Measurements from ENCODE around the gene OSBPL10.

The OSBPL10 gene

DNA sequence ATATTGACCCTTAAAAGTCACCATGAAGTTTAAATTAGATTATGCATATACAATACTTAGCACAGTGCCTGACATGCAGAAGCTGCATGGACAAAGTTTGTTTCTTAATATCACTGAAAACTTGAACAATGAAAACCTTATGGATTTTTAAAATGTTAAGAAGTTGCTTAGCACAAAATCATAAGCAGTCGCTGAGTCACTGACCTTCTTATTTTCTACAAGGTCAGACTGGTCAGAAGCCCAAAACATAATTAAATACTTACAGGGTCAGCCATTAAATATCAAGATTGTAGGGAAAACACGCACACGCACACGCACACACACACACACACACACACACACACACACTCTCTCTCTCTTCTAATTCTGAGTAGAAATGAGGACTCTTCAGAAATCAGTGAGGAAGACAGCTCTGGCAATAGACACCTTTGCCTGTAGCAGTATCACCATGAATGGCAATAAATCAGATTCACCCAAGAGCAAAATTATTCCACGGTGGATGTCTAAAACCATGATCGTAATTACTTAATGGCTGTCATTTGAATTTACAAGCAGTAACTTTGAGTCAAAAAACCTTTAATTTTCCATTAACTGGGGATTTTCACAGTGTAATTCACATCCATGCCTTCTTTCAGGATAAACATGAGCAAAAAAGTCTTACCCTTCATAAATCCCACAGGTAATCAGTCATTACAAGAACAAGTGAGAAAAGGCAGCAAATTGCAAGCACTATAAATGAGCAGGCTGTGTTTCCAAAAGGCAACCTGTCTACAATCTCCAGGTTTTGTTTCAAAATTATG, 147.5 kb downstream of the OSBPL10 start:
- TF ChIP-seq, protein P1, sequence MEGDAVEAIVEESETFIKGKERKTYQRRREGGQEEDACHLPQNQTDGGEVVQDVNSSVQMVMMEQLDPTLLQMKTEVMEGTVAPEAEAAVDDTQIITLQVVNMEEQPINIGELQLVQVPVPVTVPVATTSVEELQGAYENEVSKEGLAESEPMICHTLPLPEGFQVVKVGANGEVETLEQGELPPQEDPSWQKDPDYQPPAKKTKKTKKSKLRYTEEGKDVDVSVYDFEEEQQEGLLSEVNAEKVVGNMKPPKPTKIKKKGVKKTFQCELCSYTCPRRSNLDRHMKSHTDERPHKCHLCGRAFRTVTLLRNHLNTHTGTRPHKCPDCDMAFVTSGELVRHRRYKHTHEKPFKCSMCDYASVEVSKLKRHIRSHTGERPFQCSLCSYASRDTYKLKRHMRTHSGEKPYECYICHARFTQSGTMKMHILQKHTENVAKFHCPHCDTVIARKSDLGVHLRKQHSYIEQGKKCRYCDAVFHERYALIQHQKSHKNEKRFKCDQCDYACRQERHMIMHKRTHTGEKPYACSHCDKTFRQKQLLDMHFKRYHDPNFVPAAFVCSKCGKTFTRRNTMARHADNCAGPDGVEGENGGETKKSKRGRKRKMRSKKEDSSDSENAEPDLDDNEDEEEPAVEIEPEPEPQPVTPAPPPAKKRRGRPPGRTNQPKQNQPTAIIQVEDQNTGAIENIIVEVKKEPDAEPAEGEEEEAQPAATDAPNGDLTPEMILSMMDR (IDR thresholded peaks at IDR 0.05; ENCODE audit: insufficient read depth, low read length, missing control alignments), result no peak
- ChIA-PET POLR2A (no interaction called here), CTCF (no interaction called here)
- no peak for DNase-seq (ENCODE audit: low read depth, low spot score)
- H3K4me3 ChIP-seq (ENCODE audit: low read depth, low read length), result no peak overlapping the region

DNA sequence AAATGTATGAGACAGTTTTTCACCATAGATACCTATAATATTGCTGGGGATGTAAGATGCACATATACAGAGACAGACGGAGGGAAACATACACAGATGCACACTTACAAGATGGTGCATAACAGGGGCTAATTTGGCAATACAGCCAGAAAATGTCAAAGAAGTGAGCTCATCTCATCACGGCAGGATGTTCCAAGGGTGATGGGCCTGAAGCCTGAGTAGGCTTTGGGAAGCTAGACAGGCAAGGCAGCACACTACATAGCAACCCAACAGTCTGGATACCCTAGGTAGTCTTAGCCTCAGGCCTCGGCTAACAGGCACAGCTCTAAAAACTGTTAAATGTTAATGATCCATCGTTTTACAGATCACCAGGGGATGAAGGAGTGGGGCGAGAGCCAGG, 148.5 kb downstream of the OSBPL10 start:
- ChIA-PET CTCF (no interaction called here), POLR2A (no interaction called here)
- TF ChIP-seq, protein P1 (IDR thresholded peaks at IDR 0.05; ENCODE audit: insufficient read depth, low read length, missing control alignments), result no peak

DNA sequence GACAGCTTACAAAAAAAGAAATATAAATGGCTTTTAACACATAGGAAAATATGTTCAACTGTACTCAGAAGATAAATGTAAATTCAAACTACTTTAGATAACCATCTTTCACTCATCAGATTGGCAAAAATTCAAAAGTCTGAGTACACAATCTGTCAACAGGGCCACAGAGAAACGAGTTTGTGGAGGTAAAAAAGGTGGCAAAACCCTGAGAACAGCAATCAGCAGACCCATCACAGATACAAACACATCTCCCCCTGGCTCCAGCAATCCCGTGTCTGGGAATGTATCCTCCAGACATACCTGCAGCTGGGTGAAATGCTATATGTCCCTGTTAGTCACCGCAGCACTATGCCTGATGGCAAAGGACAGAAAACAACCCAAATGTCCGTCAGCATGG, 149.5 kb downstream of the OSBPL10 start:
- DNase-seq (ENCODE audit: low read depth, low spot score), result no peak
- H3K4me3 ChIP-seq (ENCODE audit: low read depth, low read length), result no peak overlapping the region
- ChIA-PET CTCF (no interaction called here), POLR2A (no interaction called here)
- TF ChIP-seq, protein P1 (IDR thresholded peaks at IDR 0.05; ENCODE audit: insufficient read depth, low read length, missing control alignments), result no peak

More for the DNA sequence above, 148.5 kb downstream of the OSBPL10 start:
- H3K4me3 ChIP-seq (ENCODE audit: low read depth, low read length), result no peak overlapping the region
- DNase-seq (ENCODE audit: low read depth, low spot score), result no peak

- CTCF ChIA-PET, result no interaction called here
Observed at GRCh38 chr3:31829826-31830426, 151.1 kb downstream of the OSBPL10 start.

GRCh38 chr3:31829010-31829409, 152.1 kb downstream of the OSBPL10 start:
- POLR2A ChIA-PET, result no interaction called here
- DNase-seq (ENCODE audit: low read depth, low spot score), result no peak
- CTCF ChIA-PET, result no interaction called here
- TF ChIP-seq, protein P1 (IDR thresholded peaks at IDR 0.05; ENCODE audit: insufficient read depth, low read length, missing control alignments), result no peak
- no peak overlapping the region for H3K4me3 ChIP-seq (ENCODE audit: low read depth, low read length)

More at GRCh38 chr3:31829826-31830426, 151.1 kb downstream of the OSBPL10 start:
- TF ChIP-seq, protein P1 (IDR thresholded peaks at IDR 0.05; ENCODE audit: insufficient read depth, low read length, missing control alignments), result no peak
- POLR2A ChIA-PET, result no interaction called here
- no peak for DNase-seq (ENCODE audit: low read depth, low spot score)
- H3K4me3 ChIP-seq (ENCODE audit: low read depth, low read length), result no peak overlapping the region

- TF ChIP-seq, protein P1 (IDR thresholded peaks at IDR 0.05; ENCODE audit: insufficient read depth, low read length, missing control alignments), result no peak
- ChIA-PET POLR2A (no interaction called here), CTCF (no interaction called here)
- DNase-seq (ENCODE audit: low read depth, low spot score), result no peak
- H3K4me3 ChIP-seq (ENCODE audit: low read depth, low read length), result no peak overlapping the region
Observed at GRCh38 chr3:31828007-31828406, 153.1 kb downstream of the OSBPL10 start.
